K562 treated with DMSO at 1 percent for 12 hours (cell line): ENCODE results near the gene SCYL2. TPM values are rescaled to one million over a fixed set of nuclear protein-coding genes. Genes with fewer than 3 reads are reported as not detected.

Source experiments
- total RNA-seq: library from RNA; unstranded; fragments of 300-600 nt; gene quantifications from 2 replicates; pipeline ENCODE4 v1.2.3, GENCODE V29; 2022; ENCODE audit not compliant: insufficient read depth

SCYL2 gene
- total RNA-seq = 8.6 and 30.3 TPM in 2 replicates

GRCh38 chr12:100266835-100267602, at the start of gene SCYL2, which contains the start of gene DEPDC4:
TSS of gene SCYL2 (plus strand) at chr12:100267177. CDS start at chr12:100282971, 15,794 bp downstream.
TSS of gene DEPDC4 (minus strand) at chr12:100267079. CDS start at chr12:100267076, 3 bp downstream.

GRCh38 chr12:100356644-100357223, 89.8 kb downstream of the SCYL2 start, which contains the start of gene SLC17A8:
TSS of gene SLC17A8 (plus strand) at chr12:100357074. CDS start at chr12:100357392, 318 bp downstream.

Other genes starting within 250 kb of the SCYL2 start
- gene BLTP3B, start 124.3 kb upstream of the SCYL2 start, total RNA-seq = 2.8 and 9.5 TPM in 2 replicates
- 16.6 and 41.4 TPM in 2 replicates for gene ACTR6, start 66.4 kb upstream of the SCYL2 start, total RNA-seq
- 1.1 and 2.1 TPM in 2 replicates for gene DEPDC4, start 98 bp upstream of the SCYL2 start, total RNA-seq
- gene SLC17A8, start 89.9 kb downstream of the SCYL2 start, total RNA-seq = not detected in 2 replicates
- gene NR1H4, start 206.7 kb downstream of the SCYL2 start, total RNA-seq = not detected in 2 replicates